HG02970 (cell line): Measurements from ENCODE around the gene KASH5.

Experiments
- ATAC-seq: cut with Tn5 transposase; IDR thresholded peaks from one replicate; pipeline ENCODE4 v1.9.1; 2021; ENCODE audit warnings: mild to moderate bottlenecking, moderate library complexity, moderate number of reproducible peaks; ENCODE audit not compliant: unreplicated experiment, low FRiP score

Gene KASH5

GRCh38 chr19:49395581-49396407, 7.7 kb downstream of the KASH5 start:
- no peak for ATAC-seq

GRCh38 chr19:49396738-49397505, 8.9 kb downstream of the KASH5 start:
- ATAC-seq = no peak

- no peak for ATAC-seq
Measured at GRCh38 chr19:49398001-49398615, 10.1 kb downstream of the KASH5 start.

- ATAC-seq = no peak
Measured at GRCh38 chr19:49398931-49399330, 10.9 kb downstream of the KASH5 start.

GRCh38 chr19:49400029-49400428, 12.0 kb downstream of the KASH5 start:
- ATAC-seq = no peak

GRCh38 chr19:49403404-49404187, 15.5 kb downstream of the KASH5 start:
- no peak for ATAC-seq

GRCh38 chr19:49407079-49407478, 19.0 kb downstream of the KASH5 start:
- no peak for ATAC-seq

GRCh38 chr19:49407482-49408015, 19.5 kb downstream of the KASH5 start:
- no peak for ATAC-seq

- no peak for ATAC-seq
Measured at GRCh38 chr19:49408816-49409440, 20.9 kb downstream of the KASH5 start.

GRCh38 chr19:49409441-49410029, 21.5 kb downstream of the KASH5 start:
- no peak for ATAC-seq

GRCh38 chr19:49411681-49412326, 23.8 kb downstream of the KASH5 start:
- no peak for ATAC-seq

- ATAC-seq = no peak
Measured at GRCh38 chr19:49413348-49413747, 25.3 kb downstream of the KASH5 start.

- no peak for ATAC-seq
Measured at GRCh38 chr19:49414256-49414655, 26.2 kb downstream of the KASH5 start.

GRCh38 chr19:49415102-49415809, 27.2 kb downstream of the KASH5 start:
- no peak for ATAC-seq

GRCh38 chr19:49415810-49416200, 27.8 kb downstream of the KASH5 start:
- ATAC-seq = no peak

GRCh38 chr19:49417088-49417487, 29.0 kb downstream of the KASH5 start:
- no peak for ATAC-seq

- ATAC-seq = no peak
Measured at GRCh38 chr19:49418511-49418910, 30.5 kb downstream of the KASH5 start.

GRCh38 chr19:49419173-49419572, 31.1 kb downstream of the KASH5 start:
- no peak for ATAC-seq
